ENCODE results near the gene PIAS1. TPM values are rescaled to one million over a fixed set of nuclear protein-coding genes. Genes with fewer than 3 reads are reported as not detected.

Gene PIAS1
- total and polyA plus RNA-seq, 2 donors (not counting 3 experiments of a cell fraction or from before 2014, with no cell fraction given) = 23.7 to 24.2 TPM

DNA sequence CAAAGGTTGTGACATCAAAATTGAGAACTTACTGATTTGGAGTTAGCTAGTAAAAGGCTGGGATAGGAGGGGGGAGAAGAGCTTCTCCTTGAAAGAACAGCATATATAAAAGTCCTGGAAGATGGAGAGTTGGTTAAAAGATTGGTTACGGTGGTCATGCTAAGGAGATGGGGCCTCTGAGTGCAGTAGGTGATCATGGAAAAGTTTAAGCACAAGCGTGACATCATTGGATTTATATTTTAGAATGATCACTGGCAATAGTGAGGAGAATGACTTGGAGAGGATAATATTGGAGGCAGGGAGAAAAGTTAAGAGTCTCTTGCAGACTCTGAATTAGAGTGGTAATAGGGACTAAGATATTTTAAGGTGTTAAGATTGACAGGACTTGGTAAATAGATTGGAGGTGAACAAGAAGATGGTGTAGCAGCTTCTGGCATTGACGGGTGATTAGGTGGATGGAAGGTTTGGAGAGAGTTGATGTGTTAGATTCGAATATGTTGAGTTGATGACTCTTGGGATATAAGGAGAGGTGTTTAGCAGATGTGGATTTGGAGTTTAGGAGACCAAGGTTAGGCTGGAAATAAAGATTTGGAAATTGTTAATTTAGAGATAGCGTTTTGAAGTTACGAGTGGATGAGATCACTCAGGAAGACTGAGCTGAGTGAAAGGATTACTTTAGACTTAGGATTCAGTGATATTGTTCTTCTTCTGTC is 19.6 kb downstream of the PIAS1 start:
- FAIRE-seq = no peak
- intact Hi-C loops (cut with micrococcal nuclease) = no loop called here
- Histone ChIP-seq H3K4me1 (ENCODE audit: control insufficient read depth, extremely low read depth, insufficient read depth, low read length) (peaks cover 2% of the 10 kb centered on the region), H3K27ac (ENCODE audit: insufficient read depth, low read depth, low read length) (no peak overlapping the region), H3K79me2 (ENCODE audit: control insufficient read depth, insufficient read depth, low read length) (peaks cover 77% of the 10 kb centered on the region), H3K4me3 (replicated peaks in 1 of 3; ENCODE audit: insufficient read depth in 1 of 3, low read depth in 1 of 3, low read length in 3 of 3) (no peak overlapping the region), H3K27me3 (ENCODE audit: control insufficient read depth in 2 of 2, insufficient read depth in 2 of 2, low read length in 2 of 2) (no peaks in the 10 kb centered on the region), H3K9me3 (replicated peaks; ENCODE audit: control insufficient read depth, insufficient read depth, low read length) (no peaks in the 10 kb centered on the region), H3K9me1 (replicated peaks; ENCODE audit: control insufficient read depth, extremely low read depth, insufficient read depth, low read length) (no peaks in the 10 kb centered on the region), H3K4me2 (ENCODE audit: insufficient read depth, low read length) (no peak overlapping the region), H3K36me3 (ENCODE audit: control insufficient read depth in 2 of 2, extremely low read depth in 1 of 2, insufficient read depth in 2 of 2, low read length in 2 of 2) (no peaks in the 10 kb centered on the region), H4K20me1 (replicated peaks; ENCODE audit: control insufficient read depth, extremely low read depth, insufficient read depth, low read length) (peaks cover 11% of the 10 kb centered on the region), H2AFZ (ENCODE audit: low read depth, low read length) (no peak overlapping the region), H3K9ac (replicated peaks; ENCODE audit: extremely low read depth, insufficient read depth, low read length) (no peak overlapping the region)
- ChIA-PET CTCF (interaction anchor here (0.9 kb wide), 2 partner anchors 11 to 13 kb away, joined by 3 to 4 read pairs; no protein-coding TSS in a partner anchor), POLR2A (no interaction called here)
- BruUV-seq (replicated peaks) = no TSS peak
- no peak for DNase-seq (ENCODE audit: low read depth, low spot score)
- TF ChIP-seq GATA2 (IDR thresholded peaks at IDR 0.05; ENCODE audit: insufficient read depth, insufficient read length, low read depth, low read length) (no peak), POLR2AphosphoS5 (IDR thresholded peaks at IDR 0.05; ENCODE audit: insufficient read depth, low read depth, low read length) (no peak), FOS (IDR thresholded peaks at IDR 0.05; ENCODE audit: borderline replicate concordance, insufficient read depth, low read length) (no peak), MYC (IDR thresholded peaks at IDR 0.05; ENCODE audit: low read depth, low read length) (no peak), MAX (IDR thresholded peaks at IDR 0.05; ENCODE audit: insufficient read depth, insufficient read length) (no peak), JUN (IDR thresholded peaks at IDR 0.05; ENCODE audit: borderline replicate concordance, insufficient read depth, insufficient read length, low read depth) (no peak), EZH2 (IDR thresholded peaks at IDR 0.05; ENCODE audit: borderline replicate concordance, low read depth, low read length, severe bottlenecking) (no peak), POLR2A (IDR thresholded peaks at IDR 0.05; ENCODE audit: low read depth, low read length) (no peak)
- TF ChIP-seq, protein P1, sequence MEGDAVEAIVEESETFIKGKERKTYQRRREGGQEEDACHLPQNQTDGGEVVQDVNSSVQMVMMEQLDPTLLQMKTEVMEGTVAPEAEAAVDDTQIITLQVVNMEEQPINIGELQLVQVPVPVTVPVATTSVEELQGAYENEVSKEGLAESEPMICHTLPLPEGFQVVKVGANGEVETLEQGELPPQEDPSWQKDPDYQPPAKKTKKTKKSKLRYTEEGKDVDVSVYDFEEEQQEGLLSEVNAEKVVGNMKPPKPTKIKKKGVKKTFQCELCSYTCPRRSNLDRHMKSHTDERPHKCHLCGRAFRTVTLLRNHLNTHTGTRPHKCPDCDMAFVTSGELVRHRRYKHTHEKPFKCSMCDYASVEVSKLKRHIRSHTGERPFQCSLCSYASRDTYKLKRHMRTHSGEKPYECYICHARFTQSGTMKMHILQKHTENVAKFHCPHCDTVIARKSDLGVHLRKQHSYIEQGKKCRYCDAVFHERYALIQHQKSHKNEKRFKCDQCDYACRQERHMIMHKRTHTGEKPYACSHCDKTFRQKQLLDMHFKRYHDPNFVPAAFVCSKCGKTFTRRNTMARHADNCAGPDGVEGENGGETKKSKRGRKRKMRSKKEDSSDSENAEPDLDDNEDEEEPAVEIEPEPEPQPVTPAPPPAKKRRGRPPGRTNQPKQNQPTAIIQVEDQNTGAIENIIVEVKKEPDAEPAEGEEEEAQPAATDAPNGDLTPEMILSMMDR (IDR thresholded peaks at IDR 0.05; ENCODE audit: extremely low read depth in 1 of 2, insufficient read depth in 1 of 2, low read depth in 1 of 2, low read length in 2 of 2) = no peak
- dilution Hi-C loops (cut with MboI; ENCODE audit: extremely low pct_ligation_motif_present, low sequenced_read_pairs) = no loop called here

Data from endothelial cell of umbilical vein (primary cell).